Smooth muscle cell (in vitro differentiated cells): ENCODE measurements around the gene GJC2. TPM values are rescaled to one million over a fixed set of nuclear protein-coding genes. Genes with fewer than 3 reads are reported as not detected.

Experiments
- DNase-seq: peaks from one replicate; lab custom pipeline; 2025; ENCODE audit not compliant: unreplicated experiment; lab: John Stamatoyannopoulos, UW
- H2AFZ ChIP-seq: fragments of 200-600 bp; sonication (generic); 2 replicates; pipeline ENCODE4 v1.6.0; 2016; ENCODE audit warnings: antibody characterized with exemption, low read depth, mild to moderate bottlenecking
- H3F3A ChIP-seq: fragments of 200-600 bp; sonication (generic); 2 replicates; pipeline ENCODE4 v1.6.0; 2017; ENCODE audit warnings: antibody characterized with exemption, low read depth
- H3K27ac ChIP-seq: fragments of 200-600 bp; sonication (generic); 2 replicates; pipeline ENCODE4 v1.5.1; 2016; ENCODE audit warnings: low read depth, mild to moderate bottlenecking
- H3K27me3 ChIP-seq: fragments of 200-600 bp; sonication (generic); 2 replicates; pipeline ENCODE4 v1.6.1; 2016; ENCODE audit warnings: low read depth, mild to moderate bottlenecking
- H3K36me3 ChIP-seq: fragments of 200-600 bp; sonication (generic); 2 replicates; pipeline ENCODE4 v1.5.1; 2016; ENCODE audit warnings: low read depth
- H3K4me1 ChIP-seq: fragments of 200-600 bp; sonication (generic); 2 replicates; pipeline ENCODE4 v1.5.1; 2016; ENCODE audit warnings: low read depth
- H3K4me2 ChIP-seq: fragments of 200-600 bp; sonication (generic); 2 replicates; pipeline ENCODE4 v1.6.0; 2016; ENCODE audit warnings: mild to moderate bottlenecking
- H3K4me3 ChIP-seq: fragments of 200-600 bp; sonication (generic); 2 replicates; pipeline ENCODE4 v1.5.1; 2016; ENCODE audit warnings: mild to moderate bottlenecking
- H3K79me2 ChIP-seq: fragments of 200-600 bp; sonication (generic); 2 replicates; pipeline ENCODE4 v1.6.0; 2016; ENCODE audit warnings: low read depth, mild to moderate bottlenecking
- H3K9ac ChIP-seq: fragments of 200-600 bp; sonication (generic); 2 replicates; pipeline ENCODE4 v1.6.0; 2016; ENCODE audit warnings: low read depth
- H3K9me3 ChIP-seq: fragments of 200-600 bp; sonication (generic); replicated peaks from 2 replicates; pipeline ENCODE4 v1.5.1; 2016; ENCODE audit warnings: low read depth
- H4K20me1 ChIP-seq: fragments of 200-600 bp; sonication (generic); 2 replicates; pipeline ENCODE4 v1.6.0; 2016; ENCODE audit warnings: low read depth
- WGBS: methylation state at CpG from one replicate; pipeline ENCODE4 v1.1.7; 2016; ENCODE audit warnings: low lambda C conversion rate; 5-methylcytosine and 5-hydroxymethylcytosine counted together
- polyA plus RNA-seq: library from polyadenylated mRNA; unstranded; fragments of >200 nt; fragmentation: Nextera tagmentation; extraction: Ambion mirVana; gene quantifications from 2 replicates; pipeline ENCODE4 v1.2.1, GENCODE V29; 2016
- total RNA-seq: library from RNA; depleted of rRNA; stranded (reverse); fragments of >200 nt; gene quantifications from 2 replicates; pipeline ENCODE4 v1.2.3, GENCODE V29; 2014
- TF ChIP-seq, protein P1 (sequence below): fragments of 200-600 bp; sonication (generic); IDR thresholded peaks from 2 replicates; pipeline ENCODE4 v1.5.1; 2017; ENCODE audit warnings: borderline replicate concordance, mild to moderate bottlenecking, antibody characterized with exemption; ENCODE audit not compliant: insufficient read depth, poor library complexity, severe bottlenecking

The GJC2 gene
- total and polyA plus RNA-seq, 2 experiments from 2014 or later = 0.29 TPM; not detected in 1

- 77% methylated on average over 8 of the region's 8 CpGs for WGBS
- H3K4me2 ChIP-seq = no peak overlapping the region
Measured at GRCh38 chr1:228204958-228205357, 55.2 kb downstream of the GJC2 start.

GRCh38 chr1:228205526-228206436 is 56.1 kb downstream of the GJC2 start:
- no peaks in the 10 kb centered on the region for H3K9me3 ChIP-seq
- H3F3A ChIP-seq = no peaks in the 10 kb centered on the region
- H3K4me3 ChIP-seq = no peak overlapping the region
- no peak overlapping the region for H3K4me2 ChIP-seq
- no peaks in the 10 kb centered on the region for H3K27me3 ChIP-seq
- H3K27ac ChIP-seq = no peak overlapping the region
- H3K79me2 ChIP-seq = no peaks in the 10 kb centered on the region
- no peak overlapping the region for H3K9ac ChIP-seq
- no peak for DNase-seq
- no peaks in the 10 kb centered on the region for H3K36me3 ChIP-seq
- H3K4me1 ChIP-seq = no peaks in the 10 kb centered on the region
- 79% methylated on average over 15 of the region's 15 CpGs for WGBS
- no peaks in the 10 kb centered on the region for H4K20me1 ChIP-seq
- TF ChIP-seq, protein P1, sequence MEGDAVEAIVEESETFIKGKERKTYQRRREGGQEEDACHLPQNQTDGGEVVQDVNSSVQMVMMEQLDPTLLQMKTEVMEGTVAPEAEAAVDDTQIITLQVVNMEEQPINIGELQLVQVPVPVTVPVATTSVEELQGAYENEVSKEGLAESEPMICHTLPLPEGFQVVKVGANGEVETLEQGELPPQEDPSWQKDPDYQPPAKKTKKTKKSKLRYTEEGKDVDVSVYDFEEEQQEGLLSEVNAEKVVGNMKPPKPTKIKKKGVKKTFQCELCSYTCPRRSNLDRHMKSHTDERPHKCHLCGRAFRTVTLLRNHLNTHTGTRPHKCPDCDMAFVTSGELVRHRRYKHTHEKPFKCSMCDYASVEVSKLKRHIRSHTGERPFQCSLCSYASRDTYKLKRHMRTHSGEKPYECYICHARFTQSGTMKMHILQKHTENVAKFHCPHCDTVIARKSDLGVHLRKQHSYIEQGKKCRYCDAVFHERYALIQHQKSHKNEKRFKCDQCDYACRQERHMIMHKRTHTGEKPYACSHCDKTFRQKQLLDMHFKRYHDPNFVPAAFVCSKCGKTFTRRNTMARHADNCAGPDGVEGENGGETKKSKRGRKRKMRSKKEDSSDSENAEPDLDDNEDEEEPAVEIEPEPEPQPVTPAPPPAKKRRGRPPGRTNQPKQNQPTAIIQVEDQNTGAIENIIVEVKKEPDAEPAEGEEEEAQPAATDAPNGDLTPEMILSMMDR = no peak
- H2AFZ ChIP-seq = no peak overlapping the region

More at GRCh38 chr1:228204958-228205357, 55.2 kb downstream of the GJC2 start:
- no peaks in the 10 kb centered on the region for H3K79me2 ChIP-seq
- H4K20me1 ChIP-seq = no peaks in the 10 kb centered on the region
- DNase-seq = no peak
- no peak overlapping the region for H3K27ac ChIP-seq
- no peak overlapping the region for H3K9ac ChIP-seq
- TF ChIP-seq, protein P1 = no peak
- no peaks in the 10 kb centered on the region for H3F3A ChIP-seq
- no peak overlapping the region for H3K4me3 ChIP-seq
- H2AFZ ChIP-seq = no peak overlapping the region
- no peaks in the 10 kb centered on the region for H3K4me1 ChIP-seq
- H3K9me3 ChIP-seq = no peaks in the 10 kb centered on the region
- H3K27me3 ChIP-seq = no peaks in the 10 kb centered on the region
- H3K36me3 ChIP-seq = no peaks in the 10 kb centered on the region

GRCh38 chr1:228206582-228207351 is 57.0 kb downstream of the GJC2 start:
- WGBS = 85% methylated on average over 14 of the region's 16 CpGs
- no peak for DNase-seq
- Histone ChIP-seq H3K27ac (no peak overlapping the region), H4K20me1 (no peaks in the 10 kb centered on the region), H2AFZ (no peak overlapping the region), H3K79me2 (no peaks in the 10 kb centered on the region), H3K4me1 (no peaks in the 10 kb centered on the region), H3K4me3 (no peak overlapping the region), H3K36me3 (no peaks in the 10 kb centered on the region), H3F3A (no peaks in the 10 kb centered on the region), H3K9ac (no peak overlapping the region), H3K4me2 (no peak overlapping the region), H3K27me3 (no peaks in the 10 kb centered on the region), H3K9me3 (no peaks in the 10 kb centered on the region)
- TF ChIP-seq, protein P1 = no peak
